ENCODE results near the gene SMAD3.
A peak's percentile ranks its signal among the peaks of the same experiment; 100 is the strongest.

The SMAD3 gene

GRCh38 chr15:67036775-67037555 lies 28.4 kb upstream of the SMAD3 start:
- no peak for DNase-seq

- DNase-seq: no peak
These were observed 27.7 kb upstream of the SMAD3 start for GRCh38 chr15:67037694-67038093.

GRCh38 chr15:67038736-67039135 lies 26.7 kb upstream of the SMAD3 start:
- DNase-seq: no peak

DNA sequence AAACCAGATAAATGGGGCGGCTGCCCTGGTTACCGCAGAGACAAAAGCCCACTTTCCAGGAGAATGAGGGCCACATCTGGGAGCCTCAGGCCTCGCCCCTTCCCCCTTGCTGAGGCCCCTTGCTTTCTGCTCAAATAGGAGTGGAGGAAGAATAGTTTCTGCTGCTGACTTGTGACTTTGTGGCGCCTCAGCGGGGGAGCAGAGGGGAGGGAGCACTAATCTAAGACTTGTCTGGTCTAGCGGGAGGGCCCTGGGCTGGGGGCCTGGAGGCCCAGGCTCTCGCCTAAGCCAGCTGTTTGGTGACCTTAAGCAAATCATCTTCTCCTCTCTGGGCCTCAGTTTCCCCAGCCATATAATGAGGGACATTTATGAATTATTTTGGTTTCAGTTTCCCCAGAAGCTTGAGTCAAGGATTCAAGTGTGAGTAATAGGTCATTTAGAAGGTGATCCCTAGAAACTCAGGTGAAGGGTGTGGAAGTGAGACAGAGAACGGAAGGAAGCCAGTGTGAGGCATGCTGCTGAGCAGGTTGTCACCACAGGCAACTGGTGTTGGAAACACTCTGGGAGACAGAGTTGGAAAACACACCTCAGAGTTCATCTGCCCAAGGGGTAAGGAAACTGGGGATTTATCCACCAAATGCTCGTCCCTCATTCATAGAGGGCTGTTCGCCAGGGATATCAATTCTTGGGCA lies 25.9 kb upstream of the SMAD3 start:
- no peak for DNase-seq

DNA sequence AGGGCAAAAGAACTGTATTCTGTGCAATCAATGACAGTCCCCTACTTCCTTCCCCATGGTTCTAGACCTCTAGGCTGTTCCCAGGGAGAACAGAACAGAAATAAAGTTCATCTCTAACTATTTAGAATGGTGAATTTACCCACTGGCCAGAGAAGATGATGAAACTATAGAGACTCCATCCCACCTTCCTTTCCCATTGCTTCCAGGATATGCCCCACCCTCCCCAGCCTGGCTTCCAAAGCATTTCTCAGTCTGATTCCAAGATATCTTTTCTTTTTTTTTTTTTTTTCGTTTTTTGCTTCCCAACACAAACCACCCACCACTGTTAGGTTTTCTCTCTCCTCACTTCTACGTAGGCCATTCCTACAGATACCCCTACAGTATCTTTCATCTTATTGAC lies 25.1 kb upstream of the SMAD3 start:
- no peak for DNase-seq

GRCh38 chr15:67042551-67043142 lies 22.8 kb upstream of the SMAD3 start:
- no peak for DNase-seq

DNA sequence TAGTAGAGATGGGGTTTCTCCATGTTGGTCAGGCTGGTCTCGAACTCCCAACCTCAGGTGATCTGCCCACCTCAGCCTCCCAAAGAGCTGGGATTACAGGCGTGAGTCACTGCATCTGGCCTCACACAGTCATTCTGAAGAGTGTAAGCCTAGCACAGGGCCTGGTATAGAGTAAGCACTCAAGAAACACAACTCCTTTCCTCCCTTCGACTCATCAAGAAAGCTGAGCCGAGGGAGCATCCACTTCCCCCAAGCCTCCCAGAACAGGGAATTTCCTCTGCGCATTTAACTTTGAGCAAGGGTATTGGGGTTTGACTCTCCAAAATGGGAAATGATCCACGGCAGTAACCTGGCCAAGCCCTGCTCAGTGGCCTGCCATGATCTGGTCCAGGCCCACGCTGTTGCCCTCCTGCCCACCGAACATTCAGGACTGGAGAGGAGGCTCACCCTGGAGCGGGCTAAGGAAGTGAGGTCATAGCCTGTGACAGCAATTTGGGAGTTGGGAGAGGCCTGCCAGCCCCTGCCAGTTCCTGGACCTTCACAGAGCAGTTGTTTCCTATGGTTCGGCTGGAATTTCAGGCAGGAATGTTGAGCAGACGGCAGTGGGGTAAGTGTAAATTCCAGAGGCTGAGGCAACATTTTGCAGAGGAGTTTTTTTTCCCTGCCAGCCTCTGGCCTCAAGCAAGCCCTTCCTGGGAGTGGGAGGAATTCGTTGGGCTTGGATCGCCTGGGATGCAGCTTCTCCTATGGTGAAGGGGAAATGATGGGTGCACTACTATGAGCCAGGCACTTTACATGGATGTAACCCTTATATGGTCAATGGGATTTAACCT lies 21.2 kb upstream of the SMAD3 start:
- DNase-seq: peak; percentile 81

GRCh38 chr15:67047149-67047661 lies 18.2 kb upstream of the SMAD3 start:
- DNase-seq: no peak

GRCh38 chr15:67048281-67049279 lies 16.8 kb upstream of the SMAD3 start:
- DNase-seq: no peak

DNA sequence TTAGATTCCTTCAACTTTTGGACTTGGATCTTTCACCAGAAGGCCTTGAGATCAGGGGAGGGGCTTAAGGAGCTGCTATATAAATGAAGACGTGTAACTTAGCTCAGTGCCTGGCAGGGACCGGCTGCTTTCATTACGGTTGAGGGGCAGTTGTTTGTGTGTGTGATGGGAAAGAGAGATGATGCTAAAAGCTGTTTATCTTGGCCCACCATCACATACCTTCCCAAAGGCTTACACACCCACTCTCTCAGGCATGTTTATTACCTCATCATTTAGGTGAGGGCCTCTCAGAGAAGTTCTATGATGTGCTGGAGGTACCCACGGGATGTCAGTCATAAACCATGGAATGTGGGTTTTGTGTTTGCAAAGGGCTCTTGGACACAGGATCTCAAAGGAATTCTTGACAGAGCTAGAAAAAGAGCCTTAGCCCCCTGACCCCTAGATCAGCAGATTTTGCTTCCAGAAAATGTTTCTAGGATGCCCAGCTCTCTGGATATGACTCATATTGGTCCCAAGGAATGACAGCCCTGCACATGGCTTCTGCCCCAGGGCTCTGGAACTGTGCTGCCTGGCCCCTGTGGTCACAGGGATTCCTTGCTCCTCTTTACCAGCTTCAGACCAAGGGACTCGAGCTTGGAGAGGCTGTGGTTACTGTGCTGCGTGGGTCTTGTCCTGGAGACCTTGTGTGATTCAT lies 15.9 kb upstream of the SMAD3 start:
- DNase-seq: no peak

GRCh38 chr15:67050062-67050461 lies 15.3 kb upstream of the SMAD3 start:
- no peak for DNase-seq

DNA sequence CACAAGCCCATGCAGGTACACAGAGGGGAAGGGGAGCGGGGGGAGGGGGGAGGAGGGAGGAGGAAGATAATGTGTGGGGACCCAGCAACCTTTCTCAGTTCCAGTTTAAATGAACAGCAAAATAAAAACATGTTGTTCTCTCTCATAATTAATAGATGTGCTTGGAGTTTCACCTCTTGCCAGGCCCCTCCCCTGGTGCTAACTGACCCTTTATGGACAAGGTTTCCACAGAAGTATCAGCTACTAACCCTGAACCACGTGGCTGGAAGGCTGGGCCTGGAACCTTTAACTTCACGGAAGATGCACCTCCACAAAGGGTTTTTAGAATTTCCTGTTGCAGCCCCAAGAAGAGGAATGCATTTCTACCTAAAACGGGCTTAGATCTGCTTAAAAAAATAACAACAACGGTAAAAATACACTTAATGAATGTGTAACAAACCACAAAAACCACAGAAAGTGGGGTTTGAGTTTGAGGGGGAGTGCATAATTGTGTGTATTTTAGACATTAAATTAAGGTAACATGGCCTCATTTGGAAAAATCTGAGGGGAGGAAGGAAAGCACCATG lies 14.8 kb upstream of the SMAD3 start:
- no peak for DNase-seq

GRCh38 chr15:67051088-67052045 lies 14.0 kb upstream of the SMAD3 start:
- DNase-seq: no peak

- DNase-seq: no peak
These were observed 10.7 kb upstream of the SMAD3 start for GRCh38 chr15:67054676-67055075.

DNA sequence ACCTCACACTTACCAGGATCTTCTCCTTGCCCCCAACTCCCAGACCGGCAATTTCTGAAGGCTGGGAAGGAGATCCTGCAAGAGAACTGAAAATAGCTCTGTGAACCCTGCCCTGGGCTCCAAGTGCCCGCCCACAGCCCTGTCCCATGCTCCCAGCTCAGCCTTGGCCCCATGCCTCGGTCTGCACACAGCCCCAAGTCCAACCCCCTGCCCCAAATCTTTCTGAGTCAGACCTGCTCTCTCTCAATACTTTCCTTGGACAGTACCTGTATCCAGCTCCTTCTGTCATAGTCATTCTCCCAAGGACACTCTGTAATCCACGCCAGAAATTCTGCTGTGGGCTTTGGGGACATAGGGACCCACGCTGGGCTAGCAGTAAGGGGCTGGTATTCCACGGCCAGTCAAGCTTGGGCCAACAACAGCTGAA lies 6.3 kb upstream of the SMAD3 start:
- DNase-seq: peak; percentile 71

DNA sequence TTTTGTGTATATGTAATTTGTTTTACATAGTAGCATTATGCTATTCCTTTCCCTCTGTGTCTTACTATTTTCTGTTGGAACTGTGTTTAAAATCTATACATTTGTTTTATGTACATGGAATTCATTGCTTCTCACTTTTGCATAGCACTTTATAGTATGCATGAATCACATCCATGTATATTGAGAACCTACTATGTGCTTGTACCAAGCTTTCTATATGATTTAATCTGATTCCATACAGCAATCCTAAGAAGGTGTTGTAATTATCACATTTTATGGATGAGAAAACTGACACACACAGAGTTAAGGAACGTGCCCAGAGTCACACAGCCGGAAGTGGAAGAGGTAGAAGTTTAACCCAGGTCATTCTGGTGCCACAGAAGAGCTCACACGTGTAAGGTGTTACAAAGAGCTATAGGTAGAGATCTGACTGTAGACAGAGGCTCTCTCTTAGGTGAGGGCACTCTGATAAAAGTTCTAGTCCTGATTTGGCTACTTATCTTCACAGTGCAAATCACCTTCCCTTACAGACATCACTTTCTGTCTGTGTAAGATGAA lies 3.5 kb upstream of the SMAD3 start:
- no peak for DNase-seq

DNA sequence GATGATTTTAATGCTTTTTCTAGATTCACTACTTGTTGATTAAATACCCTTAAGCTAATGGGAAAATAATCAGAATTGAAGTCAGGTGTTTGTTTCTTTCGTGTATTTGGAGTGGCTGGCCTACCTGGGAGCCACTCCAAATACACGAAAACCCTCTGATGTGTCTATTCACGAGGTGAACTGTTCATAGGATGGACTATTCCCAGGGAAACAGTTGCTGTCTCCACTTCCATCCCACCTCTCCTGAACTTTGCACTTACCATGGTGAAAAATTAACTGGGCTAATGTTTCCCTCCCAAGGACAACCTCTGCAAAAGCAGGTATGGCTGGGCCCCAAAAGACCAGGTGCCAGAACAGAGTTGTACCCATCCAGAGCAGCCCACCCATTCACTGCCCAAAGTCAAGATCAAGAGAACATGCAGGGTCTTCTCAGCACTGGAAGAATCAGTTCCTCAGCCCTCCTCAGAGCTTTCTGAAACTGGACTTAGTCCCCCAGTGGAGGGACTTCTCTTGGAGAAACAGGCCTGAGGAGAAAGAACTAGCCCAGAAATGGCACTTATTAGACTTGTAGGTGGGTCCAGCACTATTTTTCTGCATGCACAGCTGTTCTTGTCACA lies 2.9 kb upstream of the SMAD3 start:
- DNase-seq: no peak

Data from right hindlimb (tissue), 1 donor.